SH-SY5Y (cell line): ENCODE results near the gene COL9A1.

ENCODE experiments used
- GATA2 ChIP-seq: IDR thresholded peaks from 2 replicates; pipeline ENCODE4 v1.6.1; 2011; ENCODE audit warnings: mild to moderate bottlenecking, low read depth, low read length
- GATA3 ChIP-seq: IDR thresholded peaks from 2 replicates; pipeline ENCODE4 v1.6.1; 2011; ENCODE audit warnings: low read depth, mild to moderate bottlenecking, low read length, moderate library complexity

DNA sequence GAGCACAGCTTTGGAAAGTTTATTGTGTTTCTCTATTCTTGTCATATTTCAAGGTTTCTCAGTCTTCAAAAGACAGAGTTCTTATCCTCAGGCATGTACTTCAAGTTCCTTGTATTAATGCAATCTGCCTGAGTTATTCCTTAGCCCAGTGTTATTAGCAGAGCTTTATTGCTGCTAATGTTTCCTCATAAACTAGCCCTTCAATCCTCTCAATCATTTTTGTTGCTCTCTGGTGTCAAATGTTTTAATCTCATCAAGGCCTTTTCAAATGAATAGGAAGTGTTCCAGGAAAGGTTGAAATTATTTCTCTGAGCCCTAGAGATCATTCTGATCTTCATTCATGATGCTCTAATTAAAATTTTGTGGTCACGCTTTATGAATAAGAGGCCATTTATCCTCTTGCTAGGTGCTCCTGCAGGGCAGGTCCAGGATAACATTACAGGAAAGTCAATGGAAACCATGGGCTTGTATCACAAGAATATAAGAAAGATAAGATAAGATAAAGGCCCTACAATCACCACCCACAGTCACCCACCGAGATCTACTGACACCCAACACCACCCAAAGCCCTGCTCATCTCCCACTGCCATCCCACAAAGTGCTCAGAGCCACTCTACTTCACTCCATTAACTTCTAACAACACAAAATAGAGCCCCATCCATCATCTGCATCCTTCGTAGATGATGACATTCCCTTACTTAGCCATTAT lies 125.9 kb downstream of the COL9A1 start:
- no peak for TF ChIP-seq GATA3
- TF ChIP-seq GATA2 = no peak
